Lower lobe of right lung (tissue), 2 donors: ENCODE measurements around the gene WDFY2. TPM values are rescaled to one million over a fixed set of nuclear protein-coding genes. Genes with fewer than 3 reads are reported as not detected.

Experiments used
- ATAC-seq, 2 donors: fragments of 200-7000 bp; cut with Tn5 transposase; one replicate each; pipeline ENCODE4 v1.9.1; 2020 to 2022; ENCODE audit warnings: mild to moderate bottlenecking in 2 of 2, moderate library complexity in 2 of 2
- DNase-seq: peaks from one replicate; pipeline ENCODE4 v3.0.0-alpha.2; 2020
- H3K27ac ChIP-seq: fragments of 200-600 bp; one replicate; pipeline ENCODE4 v1.8.0; 2022
- H3K27me3 ChIP-seq: fragments of 200-600 bp; one replicate; pipeline ENCODE4 v1.8.0; 2022; ENCODE audit warnings: low read depth
- H3K36me3 ChIP-seq: fragments of 200-600 bp; one replicate; pipeline ENCODE4 v1.8.0; 2022; ENCODE audit warnings: mild to moderate bottlenecking
- H3K4me1 ChIP-seq: fragments of 200-600 bp; one replicate; pipeline ENCODE4 v1.8.0; 2022
- H3K4me3 ChIP-seq: fragments of 200-600 bp; one replicate; pipeline ENCODE4 v1.8.0; 2022; ENCODE audit warnings: mild to moderate bottlenecking
- H3K9me3 ChIP-seq: fragments of 200-600 bp; one replicate; pipeline ENCODE4 v1.8.0; 2022
- intact Hi-C: fragments of 100-400 bp; cut with DNase I; formaldehyde crosslinking; loops from one replicate; pipeline ENCODE4 v1.11.0; 2022
- total RNA-seq: library from RNA; stranded (reverse); fragmentation: NEBNext Ultra II Directional; extraction: Animal tissue kit (Norgen Biotek cat#: 25700); gene quantifications from one replicate; pipeline ENCODE4 v1.2.1, GENCODE V29; 2021
- TF ChIP-seq, protein P1 (sequence below): fragments of 200-600 bp; IDR thresholded peaks from one replicate; pipeline ENCODE4 v1.8.0; 2022; ENCODE audit warnings: antibody characterized with exemption, mild to moderate bottlenecking
- donor health status: DM: no; HTN: yes; CAD: no; lungs with severe emphysema.

Gene WDFY2
- total RNA-seq, 1 donor from 2014 or later: 16.6 TPM

DNA sequence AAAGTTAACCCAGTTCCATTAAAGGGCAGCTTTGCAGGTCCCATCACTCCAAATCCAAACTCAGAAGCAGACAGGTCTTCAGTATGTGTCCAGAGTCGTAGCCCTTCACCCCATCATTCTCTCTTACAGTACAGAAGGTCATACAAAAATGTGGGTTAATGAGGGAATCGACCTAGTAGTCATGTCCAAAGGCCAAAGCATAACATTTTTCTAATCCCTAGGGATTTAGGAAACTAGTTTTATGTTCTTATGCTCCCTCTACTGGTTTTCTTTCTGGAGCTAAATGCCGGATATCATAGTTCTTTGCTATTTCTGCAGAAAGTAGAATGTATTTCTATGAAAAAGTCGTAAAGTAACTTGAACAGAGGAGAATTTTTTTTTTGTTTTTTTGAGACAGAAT, 147.5 kb downstream of the WDFY2 start:
- H3K4me3 ChIP-seq: no peak overlapping the region
- no peak overlapping the region for H3K27ac ChIP-seq
- H3K4me1 ChIP-seq: peaks cover 8% of the 10 kb centered on the region
- peaks cover 12% of the 10 kb centered on the region for H3K36me3 ChIP-seq
- H3K27me3 ChIP-seq: no peaks in the 10 kb centered on the region
- H3K9me3 ChIP-seq: no peaks in the 10 kb centered on the region
- ATAC-seq (no peak), DNase-seq (no peak)
- TF ChIP-seq, protein P1, sequence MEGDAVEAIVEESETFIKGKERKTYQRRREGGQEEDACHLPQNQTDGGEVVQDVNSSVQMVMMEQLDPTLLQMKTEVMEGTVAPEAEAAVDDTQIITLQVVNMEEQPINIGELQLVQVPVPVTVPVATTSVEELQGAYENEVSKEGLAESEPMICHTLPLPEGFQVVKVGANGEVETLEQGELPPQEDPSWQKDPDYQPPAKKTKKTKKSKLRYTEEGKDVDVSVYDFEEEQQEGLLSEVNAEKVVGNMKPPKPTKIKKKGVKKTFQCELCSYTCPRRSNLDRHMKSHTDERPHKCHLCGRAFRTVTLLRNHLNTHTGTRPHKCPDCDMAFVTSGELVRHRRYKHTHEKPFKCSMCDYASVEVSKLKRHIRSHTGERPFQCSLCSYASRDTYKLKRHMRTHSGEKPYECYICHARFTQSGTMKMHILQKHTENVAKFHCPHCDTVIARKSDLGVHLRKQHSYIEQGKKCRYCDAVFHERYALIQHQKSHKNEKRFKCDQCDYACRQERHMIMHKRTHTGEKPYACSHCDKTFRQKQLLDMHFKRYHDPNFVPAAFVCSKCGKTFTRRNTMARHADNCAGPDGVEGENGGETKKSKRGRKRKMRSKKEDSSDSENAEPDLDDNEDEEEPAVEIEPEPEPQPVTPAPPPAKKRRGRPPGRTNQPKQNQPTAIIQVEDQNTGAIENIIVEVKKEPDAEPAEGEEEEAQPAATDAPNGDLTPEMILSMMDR: peak; percentile 33
- intact Hi-C loops: no loop called here

DNA sequence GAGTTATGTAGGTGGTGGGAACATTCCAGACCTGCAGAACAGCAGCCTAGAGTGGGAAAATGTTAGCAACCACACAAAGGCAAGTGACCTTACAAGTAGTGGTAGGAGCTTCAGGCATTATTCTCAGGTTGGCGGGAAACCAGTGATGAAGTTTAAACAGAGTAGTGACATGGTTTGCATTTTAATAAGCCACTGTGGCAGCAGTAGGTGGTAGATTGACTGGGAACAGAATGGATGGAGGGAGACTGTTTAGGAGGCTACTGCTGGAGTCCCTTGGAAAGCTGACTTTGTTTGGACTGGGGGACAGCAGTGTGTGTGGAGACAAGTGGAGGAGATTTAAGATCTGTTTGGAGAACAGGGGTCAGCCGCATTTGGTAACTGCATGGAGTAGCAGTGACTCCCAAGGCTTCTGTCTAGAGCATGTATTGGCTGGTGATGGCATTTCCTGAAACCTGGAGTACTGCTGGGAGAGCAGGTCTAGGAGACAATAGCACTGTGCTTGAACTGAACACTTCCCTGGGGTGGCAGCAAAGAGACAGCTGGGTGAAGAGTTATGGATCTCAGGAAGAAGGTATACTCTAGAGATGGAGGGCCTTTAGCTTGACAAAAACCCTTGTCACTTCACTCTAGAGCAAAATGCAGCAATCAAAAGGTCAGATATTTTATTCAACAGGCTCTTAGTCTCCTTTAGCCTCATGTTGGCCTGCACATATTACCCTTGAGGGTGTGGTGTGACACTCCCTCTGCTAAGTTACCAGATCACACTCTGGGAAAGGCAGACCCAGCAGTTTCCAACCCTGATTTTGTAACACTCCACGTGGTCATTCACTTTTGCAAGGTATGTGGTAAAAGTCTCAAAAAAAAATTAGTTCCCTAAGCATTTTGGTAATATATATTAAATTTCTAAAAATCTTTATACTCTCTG, 149.4 kb downstream of the WDFY2 start:
- ATAC-seq (peak; percentile 34 to 36), DNase-seq (no peak)
- no peak overlapping the region for H3K27ac ChIP-seq
- H3K36me3 ChIP-seq: peaks cover 4% of the 10 kb centered on the region
- no peaks in the 10 kb centered on the region for H3K27me3 ChIP-seq
- H3K4me1 ChIP-seq: peaks cover 8% of the 10 kb centered on the region
- no peaks in the 10 kb centered on the region for H3K9me3 ChIP-seq
- no peak overlapping the region for H3K4me3 ChIP-seq
- intact Hi-C loops: no loop called here
- TF ChIP-seq, protein P1: no peak

DNA sequence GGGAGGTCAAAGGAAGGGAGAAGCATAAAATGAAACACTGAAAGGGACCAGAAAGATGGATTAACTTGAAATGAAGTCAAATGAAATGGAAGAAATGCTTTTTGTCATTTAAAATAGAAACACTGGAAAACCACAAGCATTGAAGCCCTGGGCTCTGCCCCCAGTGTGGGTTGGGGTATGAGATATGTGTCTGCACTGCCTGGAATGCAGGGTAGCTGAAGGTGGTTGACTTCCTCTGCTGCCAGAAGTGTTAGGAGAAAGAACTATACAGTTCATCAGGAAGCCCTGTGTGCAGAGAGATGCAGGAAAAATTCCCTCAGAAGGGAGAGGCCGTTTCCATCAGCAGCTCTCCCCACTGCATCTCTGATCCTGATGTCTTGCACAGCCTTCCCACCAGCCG, 150.5 kb downstream of the WDFY2 start:
- H3K9me3 ChIP-seq: no peaks in the 10 kb centered on the region
- intact Hi-C loops: no loop called here
- ATAC-seq (no peak), DNase-seq (no peak)
- peaks cover 8% of the 10 kb centered on the region for H3K4me1 ChIP-seq
- peaks cover 11% of the 10 kb centered on the region for H3K36me3 ChIP-seq
- H3K27ac ChIP-seq: no peak overlapping the region
- no peak overlapping the region for H3K4me3 ChIP-seq
- TF ChIP-seq, protein P1: no peak
- H3K27me3 ChIP-seq: no peaks in the 10 kb centered on the region

DNA sequence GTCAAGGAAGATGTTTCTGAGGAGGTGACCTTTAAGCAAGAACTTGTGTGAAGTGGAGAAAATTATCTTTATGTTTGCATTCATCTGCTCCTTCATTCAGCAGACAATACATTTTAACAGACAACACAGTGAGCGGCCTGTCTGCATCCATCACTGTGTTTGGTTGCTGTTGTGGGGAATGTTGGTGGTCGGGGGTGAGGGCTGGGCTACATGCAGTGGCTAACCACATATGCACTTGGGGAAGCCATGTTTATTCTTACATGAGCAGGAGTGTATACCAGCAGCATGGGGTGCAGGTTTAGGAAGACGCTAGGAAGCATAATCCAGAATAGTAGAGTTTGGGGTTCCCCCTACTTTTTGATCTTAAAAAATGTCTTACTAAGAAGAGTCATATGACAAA, 153.3 kb downstream of the WDFY2 start:
- Histone ChIP-seq H3K4me1 (no peaks in the 10 kb centered on the region), H3K36me3 (peaks cover 27% of the 10 kb centered on the region), H3K4me3 (no peak overlapping the region), H3K9me3 (no peaks in the 10 kb centered on the region), H3K27ac (no peak overlapping the region), H3K27me3 (no peaks in the 10 kb centered on the region)
- DNase-seq: no peak
- TF ChIP-seq, protein P1: no peak
- intact Hi-C loops: no loop called here
- no peak for ATAC-seq

DNA sequence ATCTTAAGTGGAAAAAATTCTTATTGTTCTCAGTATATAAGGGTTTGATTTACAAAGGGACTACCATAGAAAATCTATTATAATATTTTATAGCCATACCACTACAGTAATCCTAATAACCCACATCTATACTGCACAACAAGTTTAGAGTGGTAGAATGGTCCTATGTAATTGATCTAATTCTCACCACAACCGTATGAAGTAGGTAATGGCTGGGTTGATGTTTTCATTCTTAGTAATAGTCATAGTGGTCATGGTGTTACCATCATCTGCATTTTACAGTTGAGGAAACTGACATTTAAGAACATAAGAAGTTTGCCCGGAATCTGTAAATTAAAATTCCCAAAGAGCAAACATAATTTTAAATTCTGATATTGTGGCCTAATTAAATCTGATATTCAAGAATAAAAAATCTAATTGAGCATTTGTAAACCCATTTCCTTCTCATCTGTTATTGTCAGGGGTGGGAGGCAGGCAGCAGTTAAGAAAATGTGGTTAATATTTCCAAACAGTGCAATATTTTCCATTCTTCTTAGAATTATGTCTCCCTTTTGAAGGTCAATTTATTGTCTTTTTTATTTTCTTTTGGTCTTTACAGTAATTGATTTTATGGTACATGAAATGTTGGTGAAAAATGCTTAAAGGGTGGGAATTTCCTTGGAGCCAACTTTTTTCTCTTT, 154.1 kb downstream of the WDFY2 start:
- Histone ChIP-seq H3K36me3 (peaks cover 27% of the 10 kb centered on the region), H3K27me3 (no peaks in the 10 kb centered on the region), H3K4me3 (no peak overlapping the region), H3K9me3 (no peaks in the 10 kb centered on the region), H3K27ac (no peak overlapping the region), H3K4me1 (no peaks in the 10 kb centered on the region)
- DNase-seq (no peak), ATAC-seq (no peak)
- TF ChIP-seq, protein P1: no peak
- intact Hi-C loops: no loop called here
